GM12872 (cell line): Measurements from ENCODE around the gene EMC8.

Experiments
- TF ChIP-seq, protein P1 (sequence below): IDR thresholded peaks from 3 replicates; pipeline ENCODE4 v1.5.1; 2011; ENCODE audit warnings: low read depth, mild to moderate bottlenecking, low read length, moderate library complexity; ENCODE audit not compliant: insufficient read depth

EMC8 gene

DNA sequence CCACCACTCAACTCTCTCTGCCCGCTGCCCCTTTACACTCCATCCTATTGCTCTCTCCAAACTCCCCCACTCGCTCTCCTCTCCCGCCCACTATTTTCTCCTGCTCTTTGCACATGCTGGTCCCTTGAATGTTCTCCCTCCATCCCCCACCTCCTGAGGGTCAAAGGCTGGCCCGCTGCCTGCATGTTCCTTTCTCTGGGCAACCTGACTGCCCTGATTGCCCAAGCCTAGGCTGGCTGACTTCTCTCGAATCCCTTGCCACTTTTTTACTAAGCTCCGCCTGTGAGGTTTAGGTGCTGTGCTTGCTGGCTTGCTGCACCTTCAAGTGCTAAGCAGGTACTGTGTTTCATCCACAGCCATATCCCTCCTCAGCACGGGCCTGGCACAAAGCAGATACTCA lies 2.7 kb downstream of the EMC8 start:
- TF ChIP-seq, protein P1, sequence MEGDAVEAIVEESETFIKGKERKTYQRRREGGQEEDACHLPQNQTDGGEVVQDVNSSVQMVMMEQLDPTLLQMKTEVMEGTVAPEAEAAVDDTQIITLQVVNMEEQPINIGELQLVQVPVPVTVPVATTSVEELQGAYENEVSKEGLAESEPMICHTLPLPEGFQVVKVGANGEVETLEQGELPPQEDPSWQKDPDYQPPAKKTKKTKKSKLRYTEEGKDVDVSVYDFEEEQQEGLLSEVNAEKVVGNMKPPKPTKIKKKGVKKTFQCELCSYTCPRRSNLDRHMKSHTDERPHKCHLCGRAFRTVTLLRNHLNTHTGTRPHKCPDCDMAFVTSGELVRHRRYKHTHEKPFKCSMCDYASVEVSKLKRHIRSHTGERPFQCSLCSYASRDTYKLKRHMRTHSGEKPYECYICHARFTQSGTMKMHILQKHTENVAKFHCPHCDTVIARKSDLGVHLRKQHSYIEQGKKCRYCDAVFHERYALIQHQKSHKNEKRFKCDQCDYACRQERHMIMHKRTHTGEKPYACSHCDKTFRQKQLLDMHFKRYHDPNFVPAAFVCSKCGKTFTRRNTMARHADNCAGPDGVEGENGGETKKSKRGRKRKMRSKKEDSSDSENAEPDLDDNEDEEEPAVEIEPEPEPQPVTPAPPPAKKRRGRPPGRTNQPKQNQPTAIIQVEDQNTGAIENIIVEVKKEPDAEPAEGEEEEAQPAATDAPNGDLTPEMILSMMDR: no peak

DNA sequence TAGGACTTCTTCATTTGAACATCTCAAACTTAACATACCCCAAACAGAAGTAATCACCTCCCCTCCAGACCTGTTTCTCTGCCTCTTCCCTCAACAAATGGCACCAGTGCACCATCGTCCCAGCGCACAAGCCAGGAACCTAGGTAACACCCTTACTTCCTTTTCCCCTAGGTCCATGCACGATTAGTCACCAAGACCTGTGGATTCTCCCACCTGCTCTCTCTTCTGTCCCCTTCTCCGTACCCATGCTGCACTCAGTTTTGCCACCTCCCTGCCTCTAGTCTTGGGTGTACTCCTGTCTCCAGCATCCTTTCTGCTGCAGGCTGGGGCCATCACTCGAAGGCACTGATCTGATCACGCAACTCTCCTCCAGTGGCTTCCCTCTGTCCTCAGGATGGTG lies 3.2 kb downstream of the EMC8 start:
- TF ChIP-seq, protein P1: no peak

GRCh38 chr16:85794696-85795095 lies 4.6 kb downstream of the EMC8 start:
- TF ChIP-seq, protein P1: no peak

DNA sequence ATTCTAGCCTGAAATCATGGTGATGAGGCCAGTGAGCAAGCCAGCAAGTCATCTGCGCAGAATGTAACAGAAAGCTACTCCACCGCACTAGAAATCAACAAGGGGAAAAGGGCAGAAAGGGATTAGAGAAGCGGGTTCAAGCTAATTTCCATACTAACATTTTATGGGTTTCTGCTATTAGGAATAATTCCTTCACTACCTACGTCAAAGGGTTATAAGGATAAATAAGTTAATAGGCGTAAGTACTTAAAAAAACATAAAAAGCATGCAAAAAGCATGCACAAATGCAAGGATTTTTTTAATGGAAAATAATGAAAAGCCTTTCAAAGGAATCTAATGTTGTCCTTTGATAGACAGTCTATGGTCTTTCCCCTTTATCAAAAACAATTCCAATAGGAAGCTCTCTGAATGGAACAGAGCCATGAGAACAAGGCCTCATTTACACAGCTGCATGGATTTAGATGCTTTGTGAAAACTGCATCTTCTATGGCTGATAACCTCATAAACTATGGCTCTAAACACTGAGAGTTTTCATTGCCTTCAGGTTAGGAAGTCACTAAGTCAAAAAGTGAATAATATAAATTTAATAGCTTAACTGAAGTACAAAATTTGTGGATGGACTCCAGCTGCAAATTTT lies 5.6 kb downstream of the EMC8 start:
- TF ChIP-seq, protein P1: no peak

- TF ChIP-seq, protein P1: no peak
These were observed 9.6 kb downstream of the EMC8 start for GRCh38 chr16:85789773-85790172.

DNA sequence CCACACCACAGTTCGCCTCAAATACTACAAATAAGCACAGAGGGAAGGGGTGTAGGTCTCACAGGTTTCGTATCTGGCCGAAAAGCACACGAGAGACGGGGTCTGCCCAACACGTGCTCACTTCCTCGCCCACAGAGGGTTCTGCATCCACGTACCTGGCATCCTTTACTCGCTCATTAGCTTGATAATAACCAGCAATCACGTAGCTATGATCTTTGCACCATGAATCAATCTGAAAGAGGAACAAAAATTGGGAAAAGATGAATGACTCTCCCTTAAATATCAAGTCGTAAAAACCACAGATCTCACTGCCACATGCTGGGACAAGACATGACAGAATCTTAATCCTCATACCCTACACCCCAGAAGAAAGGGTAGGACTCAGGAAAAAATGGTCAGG lies 10.5 kb downstream of the EMC8 start:
- TF ChIP-seq, protein P1: no peak

- TF ChIP-seq, protein P1: no peak
These were observed 13.4 kb downstream of the EMC8 start for GRCh38 chr16:85785927-85786326.

DNA sequence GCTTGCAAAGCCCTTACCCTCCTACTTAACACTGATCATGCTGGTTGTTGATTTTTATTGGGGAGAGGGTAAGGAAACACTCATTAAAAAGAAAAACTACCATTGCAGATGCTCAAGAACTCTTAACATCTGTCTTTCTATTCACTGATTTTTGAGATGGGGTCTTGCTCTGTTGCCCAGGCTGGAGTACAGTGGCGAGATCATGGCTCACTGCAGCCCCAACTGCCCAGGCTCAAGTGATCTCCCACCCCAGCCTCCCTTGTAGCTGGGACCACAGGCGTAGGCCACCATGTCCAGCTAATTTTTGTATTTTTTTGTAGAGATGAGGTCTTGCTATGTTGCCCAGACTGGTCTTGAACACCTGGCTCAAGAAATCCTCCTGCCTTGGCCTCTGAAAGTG lies 14.5 kb downstream of the EMC8 start:
- TF ChIP-seq, protein P1: no peak
